ENCODE data around the gene TBC1D22B. TPM values are rescaled to one million over a fixed set of nuclear protein-coding genes. Genes with fewer than 3 reads are reported as not detected.

TBC1D22B gene
- total and polyA plus RNA-seq, 9 of the 15 experiments (the other 6 are each of a cell fraction or from before 2014, with no cell fraction given), result 4.8 to 24.2 (median 13.5) TPM

GRCh38 chr6:37244430-37245310 is 12.9 kb upstream of the TBC1D22B start (continued):
- TF ChIP-seq ZKSCAN8 (CRISPR knock-in tag; IDR thresholded peaks at IDR 0.05) (peak; percentile 68; the same call in 1 of the 2 replicates), EHMT2 (IDR thresholded peaks at IDR 0.05) (peak; percentile 91), PPARD (CRISPR knock-in tag; IDR thresholded peaks at IDR 0.05) (no peak), GATAD2B (IDR thresholded peaks at IDR 0.05; ENCODE audit: borderline replicate concordance) (no peak), ZSCAN29 (IDR thresholded peaks at IDR 0.05) (no peak), HIVEP1 (CRISPR knock-in tag; IDR thresholded peaks at IDR 0.05) (0 out of 2 replicates have a peak, but pooled peaks have one; percentile 46), EGR1 (conservative IDR thresholded peaks at IDR 0.05) (no peak), ZNF232 (CRISPR knock-in tag; IDR thresholded peaks at IDR 0.05) (no peak), MYC (IDR thresholded peaks at IDR 0.05; ENCODE audit: low read depth, low read length) (no peak), MYC (CRISPR knock-in tag; IDR thresholded peaks at IDR 0.05; ENCODE audit: borderline replicate concordance, low read depth) (no peak), ZNF184 (CRISPR knock-in tag; IDR thresholded peaks at IDR 0.05) (no peak), MAFF (IDR thresholded peaks at IDR 0.05; ENCODE audit: low read length) (no peak), GTF2F1 (IDR thresholded peaks at IDR 0.05; ENCODE audit: low read depth, low read length) (no peak), ZNF408 (CRISPR knock-in tag; IDR thresholded peaks at IDR 0.05; ENCODE audit: low read depth) (no peak), ZMIZ1 (IDR thresholded peaks at IDR 0.05; ENCODE audit: low read depth in 2 of 2, low read length in 2 of 2) (no peak), RBM39 (optimal IDR thresholded peaks at IDR 0.05; ENCODE audit: low read depth, low read length) (no peak), KDM5B (IDR thresholded peaks at IDR 0.05; ENCODE audit: insufficient replicate concordance, low read depth, low read length) (peak; percentile 54), KLF13 (tag; IDR thresholded peaks at IDR 0.05; ENCODE audit: borderline replicate concordance, low read depth) (no peak), DACH1 (IDR thresholded peaks at IDR 0.05; ENCODE audit: partially characterized antibody) (no peak), ERF (CRISPR knock-in tag; IDR thresholded peaks at IDR 0.05) (no peak), RERE (CRISPR knock-in tag; IDR thresholded peaks at IDR 0.05; ENCODE audit: borderline replicate concordance) (no peak)
